ENCODE measurements around the gene FAM167B.
"Not testable (repeated sequence)": the region's sequence is repeated elsewhere in the genome, so short reads cannot be mapped to it uniquely, and the experiment has no call there.

The FAM167B gene

GRCh38 chr1:32263744-32264143, 16.7 kb downstream of the FAM167B start:
- no peak for DNase-seq

DNA sequence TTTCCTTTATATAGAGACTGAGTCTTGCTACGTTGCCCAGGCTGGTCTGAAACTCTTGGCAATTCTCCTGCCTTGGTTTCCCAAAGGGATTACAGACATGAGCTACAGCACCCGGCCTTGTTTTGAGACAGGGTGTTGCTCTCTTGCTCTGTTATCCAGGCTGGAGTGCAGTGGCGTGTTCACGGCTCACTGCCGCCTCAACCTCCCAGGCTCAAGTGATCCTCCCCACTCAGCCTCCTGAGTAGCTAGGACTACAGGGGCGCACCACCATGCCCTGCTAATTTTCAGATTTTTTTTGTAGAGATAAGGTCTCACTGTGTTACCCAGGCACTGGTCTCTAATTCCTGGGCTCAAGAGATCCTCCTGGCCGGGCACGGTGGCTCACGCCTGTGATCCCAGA, 18.8 kb downstream of the FAM167B start:
- no peak for DNase-seq

DNA sequence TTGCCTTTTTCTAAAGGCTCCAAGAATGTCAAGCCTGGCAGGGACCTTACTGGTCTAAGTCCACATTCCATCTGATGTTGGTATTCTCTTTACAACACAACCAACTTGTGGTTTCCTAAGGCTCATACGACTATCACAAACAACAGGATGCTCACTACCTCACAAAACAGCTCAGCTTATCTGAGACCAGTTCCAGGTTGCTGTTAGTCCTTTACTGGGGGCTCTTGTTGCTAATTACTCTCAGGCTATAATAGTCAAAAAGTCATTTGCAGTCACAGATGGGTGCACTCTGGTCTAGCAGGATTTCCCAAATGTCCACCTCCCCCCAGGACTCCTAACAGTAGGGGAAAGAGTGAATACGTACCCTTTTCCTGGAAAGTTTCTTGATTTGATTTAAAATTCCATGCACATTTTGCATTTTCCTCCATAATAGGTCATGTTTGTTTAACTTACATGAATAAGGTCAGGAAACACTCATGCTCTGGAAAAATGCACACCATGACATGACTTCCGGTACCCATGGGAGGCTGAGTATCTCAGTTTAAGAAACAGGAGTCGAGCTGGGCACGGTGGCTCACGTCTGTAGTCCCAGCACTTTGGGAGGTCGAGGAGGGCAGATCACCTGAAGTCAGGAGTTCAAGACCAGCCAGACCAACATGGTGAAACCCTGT, 20.0 kb downstream of the FAM167B start:
- DNase-seq: no peak

DNA sequence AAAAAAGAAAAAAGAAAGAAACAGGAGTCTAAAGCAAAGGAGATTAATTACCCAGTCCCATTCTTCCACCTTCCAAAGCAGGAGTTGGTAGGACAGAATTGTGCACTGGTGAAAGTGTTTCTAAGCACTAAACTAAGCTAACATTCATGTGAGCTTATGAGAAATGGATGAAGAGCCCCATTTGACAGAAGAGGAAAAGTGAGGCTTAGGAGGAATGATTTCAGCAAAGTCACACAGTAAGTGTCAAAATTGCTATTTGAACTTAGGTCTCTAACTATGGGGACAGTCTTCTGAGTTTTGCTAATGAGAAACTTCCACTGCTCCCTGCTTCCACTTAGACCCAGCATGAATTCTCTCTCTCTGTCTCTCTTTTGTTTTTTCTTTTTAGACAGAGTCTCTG, 22.7 kb downstream of the FAM167B start:
- no peak for DNase-seq

DNA sequence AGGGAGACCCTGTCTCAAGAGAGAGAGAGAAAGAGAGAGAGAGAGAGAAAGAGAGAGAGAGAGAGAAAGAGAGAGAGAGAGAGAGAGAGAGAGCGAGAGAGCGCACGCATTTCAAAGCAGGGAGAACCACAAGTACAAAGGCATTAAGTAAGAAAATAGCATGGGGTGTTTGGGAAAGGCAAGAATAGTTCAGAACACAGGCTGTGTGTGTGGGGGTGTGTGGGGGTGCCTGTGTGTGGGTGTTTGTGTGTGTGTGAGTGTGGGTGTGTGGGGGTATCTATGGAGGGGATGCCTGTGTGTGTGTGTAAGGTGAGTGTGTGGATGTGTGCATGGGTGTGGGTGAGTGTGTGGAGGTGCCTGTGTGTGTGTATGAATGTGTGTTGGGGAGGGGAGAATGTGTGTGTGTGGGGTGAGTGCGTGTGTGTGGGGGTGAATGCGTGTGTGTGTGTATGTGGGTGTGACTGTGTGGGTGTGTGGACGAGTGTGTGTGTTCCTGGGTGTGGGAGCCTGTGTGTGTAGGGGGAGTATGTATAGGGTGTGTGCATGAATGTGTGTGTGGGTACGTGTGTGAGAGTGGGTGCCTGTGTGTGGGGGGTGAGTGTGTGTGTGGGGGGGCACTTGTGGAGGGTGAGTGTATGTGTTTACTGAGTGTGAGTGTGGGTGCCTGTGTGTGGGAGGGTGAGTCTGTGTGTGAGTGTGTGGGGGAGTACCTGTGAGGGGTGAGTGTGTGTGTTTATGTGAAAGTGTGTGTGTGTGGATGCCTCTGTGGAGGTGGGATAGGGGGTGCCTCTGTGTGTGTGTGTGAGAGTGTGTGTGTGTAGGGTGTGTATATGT, 25.8 kb downstream of the FAM167B start:
- no peak for DNase-seq

GRCh38 chr1:32273391-32274208, 26.6 kb downstream of the FAM167B start:
- DNase-seq: peak; percentile 91

- DNase-seq: no peak
These were observed 27.8 kb downstream of the FAM167B start for GRCh38 chr1:32274646-32275340.

GRCh38 chr1:32275424-32275823, 28.4 kb downstream of the FAM167B start:
- no peak for DNase-seq

GRCh38 chr1:32276032-32276782, 29.2 kb downstream of the FAM167B start:
- DNase-seq: no peak

- not testable (repeated sequence) for DNase-seq
These were observed 37.8 kb downstream of the FAM167B start for GRCh38 chr1:32284777-32285176.

- DNase-seq: no peak
These were observed 38.6 kb downstream of the FAM167B start for GRCh38 chr1:32285658-32286057.

- DNase-seq: no peak
These were observed 39.7 kb downstream of the FAM167B start for GRCh38 chr1:32286763-32287162.

DNA sequence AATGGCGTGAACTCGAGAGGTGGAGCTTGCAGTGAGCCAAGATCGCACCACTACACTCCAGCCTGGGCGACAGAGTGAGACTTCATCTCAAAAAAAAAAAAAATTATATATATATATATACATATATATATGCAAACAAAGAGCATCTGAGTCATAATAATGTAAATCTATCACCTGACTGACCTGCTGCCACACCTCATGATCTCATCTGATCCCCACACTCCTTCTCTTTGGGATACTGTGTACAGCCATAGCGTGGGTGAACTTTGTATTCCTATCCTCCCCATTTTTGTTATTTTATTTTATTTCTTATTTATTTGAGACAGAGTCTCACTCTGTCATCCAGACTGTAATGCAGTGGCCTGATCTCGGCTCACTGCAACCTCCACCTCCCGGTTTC, 42.2 kb downstream of the FAM167B start:
- no peak for DNase-seq

DNA sequence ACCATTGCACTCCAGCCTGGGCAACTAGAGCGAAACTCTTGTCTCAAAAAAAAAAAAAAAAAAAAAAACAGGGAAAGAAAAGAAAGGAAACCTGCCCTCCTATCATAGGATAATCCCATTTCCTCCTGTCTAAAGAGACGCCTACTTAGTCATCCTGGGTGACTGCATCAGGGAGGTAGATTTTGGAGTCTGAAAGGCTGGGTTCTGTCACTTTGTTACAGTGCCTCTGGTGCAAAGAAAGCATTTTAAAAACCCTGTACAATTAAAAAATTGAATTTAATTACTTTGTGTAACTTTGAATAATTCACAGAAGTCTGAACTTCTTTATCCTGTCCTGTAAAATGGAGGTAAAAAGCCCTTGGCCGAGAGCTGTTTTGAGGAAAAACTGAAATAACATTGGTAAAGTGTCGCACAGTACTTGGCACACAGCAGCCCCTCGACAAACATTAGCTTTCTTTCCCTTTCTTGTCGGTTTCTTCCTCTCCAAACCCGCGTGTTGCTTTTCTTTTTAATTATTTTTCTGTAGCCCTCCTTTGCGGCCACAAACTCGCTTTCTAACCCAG, 44.2 kb downstream of the FAM167B start:
- DNase-seq: peak; percentile 4

GRCh38 chr1:32291708-32292538, 44.9 kb downstream of the FAM167B start, which contains the start of gene HDAC1:
HDAC1 (plus strand) TSS chr1:32292083; CDS start chr1:32292170, 87 bp downstream.
- DNase-seq: peak; percentile 93

DNA sequence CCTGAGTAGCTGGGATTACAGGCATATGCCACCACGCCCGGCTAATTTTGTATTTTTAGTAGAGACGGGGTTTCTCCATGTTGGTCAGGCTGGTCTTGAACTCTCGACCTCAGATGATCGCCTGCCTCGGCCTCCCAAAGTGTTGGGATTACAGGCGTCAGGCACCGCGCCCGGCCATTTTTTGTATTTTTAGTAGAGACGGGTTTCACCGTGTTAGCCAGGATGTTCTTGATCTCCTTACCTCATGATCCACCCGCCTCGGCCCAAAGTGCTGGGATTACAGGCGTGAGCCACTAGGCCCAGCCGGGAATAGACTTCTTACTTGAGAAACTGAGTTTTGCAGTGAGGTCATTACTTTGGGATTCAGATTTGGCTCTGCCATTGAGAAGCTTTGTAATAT, 51.2 kb downstream of the FAM167B start:
- DNase-seq: not testable (repeated sequence)

All from NCI-H69 (cell line).